HG02981 (cell line): ENCODE measurements around the gene ALDH5A1.

Experiments used
- ATAC-seq: cut with Tn5 transposase; IDR thresholded peaks from one replicate; pipeline ENCODE4 v1.9.1; 2021; ENCODE audit warnings: mild to moderate bottlenecking, moderate library complexity; ENCODE audit not compliant: unreplicated experiment

The ALDH5A1 gene

GRCh38 chr6:24494821-24495795 is at the start of gene ALDH5A1:
Gene ALDH5A1 (plus strand): TSS chr6:24494969. CDS start chr6:24494997, 28 bp downstream.
- peak; percentile 67 for ATAC-seq

- no peak for ATAC-seq
Observed at GRCh38 chr6:24445704-24446103, 49.1 kb upstream of the ALDH5A1 start.

- no peak for ATAC-seq
Observed at GRCh38 chr6:24446670-24447069, 48.1 kb upstream of the ALDH5A1 start.

- no peak for ATAC-seq
Observed at GRCh38 chr6:24448396-24448795, 46.4 kb upstream of the ALDH5A1 start.

- no peak for ATAC-seq
Observed at GRCh38 chr6:24448828-24449525, 45.8 kb upstream of the ALDH5A1 start.

- ATAC-seq, result no peak
Observed at GRCh38 chr6:24451581-24452388, 43.0 kb upstream of the ALDH5A1 start.

GRCh38 chr6:24453921-24454320 is 40.8 kb upstream of the ALDH5A1 start:
- ATAC-seq, result no peak

- no peak for ATAC-seq
Observed at GRCh38 chr6:24454452-24454851, 40.3 kb upstream of the ALDH5A1 start.

- ATAC-seq, result no peak
Observed at GRCh38 chr6:24455061-24455460, 39.7 kb upstream of the ALDH5A1 start.

GRCh38 chr6:24458134-24458533 is 36.6 kb upstream of the ALDH5A1 start:
- ATAC-seq, result no peak

GRCh38 chr6:24458941-24459340 is 35.8 kb upstream of the ALDH5A1 start:
- no peak for ATAC-seq

- no peak for ATAC-seq
Observed at GRCh38 chr6:24460966-24461365, 33.8 kb upstream of the ALDH5A1 start.

GRCh38 chr6:24464253-24465038 is 30.3 kb upstream of the ALDH5A1 start:
- ATAC-seq, result no peak

- no peak for ATAC-seq
Observed at GRCh38 chr6:24469811-24470210, 25.0 kb upstream of the ALDH5A1 start.

GRCh38 chr6:24472181-24472580 is 22.6 kb upstream of the ALDH5A1 start:
- no peak for ATAC-seq

- ATAC-seq, result no peak
Observed at GRCh38 chr6:24476631-24477030, 18.1 kb upstream of the ALDH5A1 start.

GRCh38 chr6:24477070-24477469 is 17.7 kb upstream of the ALDH5A1 start:
- no peak for ATAC-seq

- ATAC-seq, result no peak
Observed at GRCh38 chr6:24478903-24479302, 15.9 kb upstream of the ALDH5A1 start.

GRCh38 chr6:24480705-24481104 is 14.1 kb upstream of the ALDH5A1 start:
- ATAC-seq, result no peak

GRCh38 chr6:24481449-24481848 is 13.3 kb upstream of the ALDH5A1 start:
- ATAC-seq, result no peak
